Immature natural killer cell (primary cell): ENCODE measurements around the gene RTRAF. TPM values are rescaled to one million over a fixed set of nuclear protein-coding genes. Genes with fewer than 3 reads are reported as not detected.

Experiments used
- DNase-seq, 3 donors: peaks; one replicate each; pipeline ENCODE4 v3.0.0; 2022; ENCODE audit warnings: mixed read lengths in 1 of 3
- H3K27ac Mint-ChIP-seq, 6 donors: one replicate each; pipeline ENCODE4 v1.8.0; 2020; ENCODE audit warnings: mixed read lengths in 6 of 6, mild to moderate bottlenecking in 5 of 6, inconsistent platforms in 4 of 6, moderate library complexity in 3 of 6
- H3K27me3 Mint-ChIP-seq, 3 donors: one replicate each; pipeline ENCODE4 v1.8.0; 2020 to 2021; ENCODE audit warnings: low read depth in 3 of 3, mild to moderate bottlenecking in 3 of 3, mixed read lengths in 3 of 3, moderate library complexity in 3 of 3, inconsistent platforms in 1 of 3
- H3K36me3 Mint-ChIP-seq, 3 donors: one replicate each; pipeline ENCODE4 v1.8.0; 2020; ENCODE audit warnings: mixed read lengths in 3 of 3, inconsistent platforms in 2 of 3, mild to moderate bottlenecking in 2 of 3
- H3K4me1 Mint-ChIP-seq, 2 donors: one replicate each; pipeline ENCODE4 v1.8.0; 2020; ENCODE audit warnings: inconsistent platforms in 2 of 2, mild to moderate bottlenecking in 2 of 2, mixed read lengths in 2 of 2, moderate library complexity in 1 of 2
- H3K4me3 Mint-ChIP-seq, 5 donors: one replicate each; pipeline ENCODE4 v1.8.0; 2020; ENCODE audit warnings: mild to moderate bottlenecking in 5 of 5, mixed read lengths in 5 of 5, inconsistent platforms in 3 of 5, moderate library complexity in 3 of 5
- H3K9me3 Mint-ChIP-seq, 6 donors: one replicate each; pipeline ENCODE4 v1.8.0; 2020; ENCODE audit warnings: mild to moderate bottlenecking in 6 of 6, mixed read lengths in 6 of 6, inconsistent platforms in 4 of 6, moderate library complexity in 3 of 6
- polyA plus RNA-seq, 3 donors: library from polyadenylated mRNA; unstranded; fragments of 300-500 nt; fragmentation: Illumina TruSeq; gene quantifications; one replicate each; pipeline ENCODE4 v1.2.3, GENCODE V29; 2021

RTRAF gene
- polyA plus RNA-seq, 3 donors from 2014 or later: 92.1 to 162 (median 137) TPM

GRCh38 chr14:52015411-52016030, 26.2 kb downstream of the RTRAF start:
- H3K4me3 Mint-ChIP-seq: no peak overlapping the region
- no peaks in the 10 kb centered on the region for H3K9me3 Mint-ChIP-seq
- DNase-seq: no peak
- no peak overlapping the region for H3K27ac Mint-ChIP-seq
- peaks cover 0 to 7% of the 10 kb centered on the region in 2 donors for H3K4me1 Mint-ChIP-seq
- H3K27me3 Mint-ChIP-seq: peaks cover 2 to 6% (median 5%) of the 10 kb centered on the region in 3 donors
- peaks cover 10 to 12% (median 11%) of the 10 kb centered on the region in 3 donors for H3K36me3 Mint-ChIP-seq

- Mint-ChIP-seq H3K4me1 (peaks cover 0 to 15% of the 10 kb centered on the region in 2 donors), H3K27me3 (peaks cover 3 to 6% (median 5%) of the 10 kb centered on the region in 3 donors), H3K9me3 (no peaks in the 10 kb centered on the region), H3K4me3 (no peak overlapping the region), H3K27ac (no peak overlapping the region), H3K36me3 (no peaks in the 10 kb centered on the region)
- no peak for DNase-seq
Measured at GRCh38 chr14:52018252-52018651, 28.9 kb downstream of the RTRAF start.

- Mint-ChIP-seq H3K9me3 (no peaks in the 10 kb centered on the region), H3K27me3 (peaks cover 3 to 6% (median 5%) of the 10 kb centered on the region in 3 donors), H3K27ac (no peak overlapping the region), H3K4me3 (no peak overlapping the region), H3K4me1 (peaks cover 0 to 15% of the 10 kb centered on the region in 2 donors), H3K36me3 (peaks cover 0 to 4% (median 0%) of the 10 kb centered on the region in 3 donors)
- no peak for DNase-seq
Measured at GRCh38 chr14:52018970-52019369, 29.6 kb downstream of the RTRAF start.

GRCh38 chr14:52020161-52020714, 30.9 kb downstream of the RTRAF start:
- Mint-ChIP-seq H3K27ac (no peak overlapping the region), H3K4me1 (peaks cover 0 to 15% of the 10 kb centered on the region in 2 donors), H3K4me3 (no peak overlapping the region), H3K36me3 (peaks cover 0 to 4% (median 0%) of the 10 kb centered on the region in 3 donors), H3K27me3 (peaks cover 1 to 6% (median 5%) of the 10 kb centered on the region in 3 donors), H3K9me3 (no peaks in the 10 kb centered on the region)
- DNase-seq: no peak

- H3K4me3 Mint-ChIP-seq: peak overlapping the region in 1 of 5 donors; percentile 26
- peaks cover 1 to 5% (median 2%) of the 10 kb centered on the region in 3 donors for H3K27me3 Mint-ChIP-seq
- no peak for DNase-seq
- H3K27ac Mint-ChIP-seq: no peak overlapping the region
- H3K4me1 Mint-ChIP-seq: peaks cover 0 to 15% of the 10 kb centered on the region in 2 donors
- peaks cover 0 to 4% (median 0%) of the 10 kb centered on the region in 3 donors for H3K36me3 Mint-ChIP-seq
- no peaks in the 10 kb centered on the region for H3K9me3 Mint-ChIP-seq
Measured at GRCh38 chr14:52020866-52021717, 31.7 kb downstream of the RTRAF start.

GRCh38 chr14:52021957-52022600, 32.7 kb downstream of the RTRAF start:
- H3K9me3 Mint-ChIP-seq: no peaks in the 10 kb centered on the region
- no peak overlapping the region for H3K27ac Mint-ChIP-seq
- peaks cover 1 to 5% (median 2%) of the 10 kb centered on the region in 3 donors for H3K27me3 Mint-ChIP-seq
- H3K4me1 Mint-ChIP-seq: peaks cover 0 to 15% of the 10 kb centered on the region in 2 donors
- no peak overlapping the region for H3K4me3 Mint-ChIP-seq
- no peak for DNase-seq
- peaks cover 0 to 4% (median 0%) of the 10 kb centered on the region in 3 donors for H3K36me3 Mint-ChIP-seq

- Mint-ChIP-seq H3K36me3 (peaks cover 0 to 4% (median 0%) of the 10 kb centered on the region in 3 donors), H3K4me3 (no peak overlapping the region), H3K27ac (no peak overlapping the region), H3K27me3 (peaks cover 2 to 5% (median 3%) of the 10 kb centered on the region in 3 donors), H3K9me3 (no peaks in the 10 kb centered on the region), H3K4me1 (peaks cover 0 to 15% of the 10 kb centered on the region in 2 donors)
- no peak for DNase-seq
Measured at GRCh38 chr14:52023518-52023917, 34.2 kb downstream of the RTRAF start.

GRCh38 chr14:52025310-52025709, 36.0 kb downstream of the RTRAF start:
- Mint-ChIP-seq H3K27ac (no peak overlapping the region), H3K4me1 (peaks cover 0 to 10% of the 10 kb centered on the region in 2 donors), H3K27me3 (peaks cover 0 to 5% (median 3%) of the 10 kb centered on the region in 3 donors), H3K4me3 (no peak overlapping the region), H3K36me3 (peaks cover 0 to 4% (median 0%) of the 10 kb centered on the region in 3 donors), H3K9me3 (no peaks in the 10 kb centered on the region)
- DNase-seq: no peak

GRCh38 chr14:52026017-52026660, 36.8 kb downstream of the RTRAF start:
- Mint-ChIP-seq H3K9me3 (no peaks in the 10 kb centered on the region), H3K27me3 (peaks cover 0 to 9% (median 5%) of the 10 kb centered on the region in 3 donors), H3K36me3 (peaks cover 0 to 4% (median 0%) of the 10 kb centered on the region in 3 donors), H3K4me3 (no peak overlapping the region), H3K27ac (no peak overlapping the region), H3K4me1 (peaks cover 0 to 2% of the 10 kb centered on the region in 2 donors)
- no peak for DNase-seq

GRCh38 chr14:52026901-52027300, 37.6 kb downstream of the RTRAF start:
- no peak overlapping the region for H3K4me3 Mint-ChIP-seq
- peaks cover 0 to 9% (median 5%) of the 10 kb centered on the region in 3 donors for H3K27me3 Mint-ChIP-seq
- no peak overlapping the region for H3K27ac Mint-ChIP-seq
- DNase-seq: no peak
- H3K36me3 Mint-ChIP-seq: peaks cover 0 to 4% (median 0%) of the 10 kb centered on the region in 3 donors
- no peaks in the 10 kb centered on the region for H3K9me3 Mint-ChIP-seq
- H3K4me1 Mint-ChIP-seq: no peaks in the 10 kb centered on the region

GRCh38 chr14:52029881-52030280, 40.5 kb downstream of the RTRAF start:
- peaks cover 0 to 2% (median 0%) of the 10 kb centered on the region in 6 donors for H3K9me3 Mint-ChIP-seq
- no peak overlapping the region for H3K4me3 Mint-ChIP-seq
- H3K4me1 Mint-ChIP-seq: no peaks in the 10 kb centered on the region
- H3K27me3 Mint-ChIP-seq: peaks cover 0 to 9% (median 4%) of the 10 kb centered on the region in 3 donors
- no peak for DNase-seq
- peaks cover 0 to 4% (median 3%) of the 10 kb centered on the region in 3 donors for H3K36me3 Mint-ChIP-seq
- no peak overlapping the region for H3K27ac Mint-ChIP-seq

GRCh38 chr14:52031781-52032180, 42.4 kb downstream of the RTRAF start:
- no peak for DNase-seq
- H3K9me3 Mint-ChIP-seq: peaks cover 0 to 8% (median 0%) of the 10 kb centered on the region in 6 donors
- no peak overlapping the region for H3K4me3 Mint-ChIP-seq
- peaks cover 0 to 4% (median 3%) of the 10 kb centered on the region in 3 donors for H3K36me3 Mint-ChIP-seq
- no peaks in the 10 kb centered on the region for H3K4me1 Mint-ChIP-seq
- peaks cover 0 to 8% (median 4%) of the 10 kb centered on the region in 3 donors for H3K27me3 Mint-ChIP-seq
- no peak overlapping the region for H3K27ac Mint-ChIP-seq
